ENCODE measurements around the gene GSTM2. TPM values are rescaled to one million over a fixed set of nuclear protein-coding genes. Genes with fewer than 3 reads are reported as not detected.

GSTM2 gene
- polyA plus RNA-seq, 3 donors: 195 to 277 (median 231) TPM

DNA sequence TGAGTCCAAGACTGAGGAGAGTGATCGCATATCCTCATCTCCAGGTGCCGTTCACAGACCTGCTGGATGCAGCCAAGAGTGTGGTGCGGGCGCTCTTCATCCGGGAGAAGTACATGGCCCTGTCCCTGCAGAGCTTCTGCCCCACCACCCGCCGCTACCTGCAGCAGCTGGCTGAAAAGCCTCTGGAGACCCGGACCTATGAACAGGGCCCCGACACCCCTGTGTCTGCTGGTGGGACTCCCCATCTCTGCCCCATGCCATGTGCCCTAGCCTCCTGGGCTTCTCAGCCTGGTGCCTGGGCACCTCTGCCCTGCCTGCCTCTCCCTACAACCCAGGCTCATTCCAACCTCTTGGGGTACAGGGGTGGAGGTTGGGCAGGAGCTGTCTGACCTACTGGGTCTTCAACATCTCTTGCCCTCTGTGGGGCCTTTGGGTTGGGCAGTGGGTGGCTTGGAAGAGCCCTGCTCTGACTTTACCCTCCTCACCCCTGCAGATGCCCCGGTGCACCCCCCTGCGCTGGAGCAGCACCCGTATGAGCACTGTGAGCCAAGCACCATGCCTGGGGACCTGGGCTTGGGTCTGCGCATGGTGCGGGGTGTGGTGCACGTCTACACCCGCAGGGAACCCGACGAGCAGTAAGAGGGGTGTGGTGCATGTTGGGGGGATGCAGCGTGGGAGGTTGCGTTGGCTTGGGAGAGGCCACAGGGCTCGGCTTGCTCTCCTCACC lies 41.0 kb upstream of the GSTM2 start:
- DNase-seq: no peak

DNA sequence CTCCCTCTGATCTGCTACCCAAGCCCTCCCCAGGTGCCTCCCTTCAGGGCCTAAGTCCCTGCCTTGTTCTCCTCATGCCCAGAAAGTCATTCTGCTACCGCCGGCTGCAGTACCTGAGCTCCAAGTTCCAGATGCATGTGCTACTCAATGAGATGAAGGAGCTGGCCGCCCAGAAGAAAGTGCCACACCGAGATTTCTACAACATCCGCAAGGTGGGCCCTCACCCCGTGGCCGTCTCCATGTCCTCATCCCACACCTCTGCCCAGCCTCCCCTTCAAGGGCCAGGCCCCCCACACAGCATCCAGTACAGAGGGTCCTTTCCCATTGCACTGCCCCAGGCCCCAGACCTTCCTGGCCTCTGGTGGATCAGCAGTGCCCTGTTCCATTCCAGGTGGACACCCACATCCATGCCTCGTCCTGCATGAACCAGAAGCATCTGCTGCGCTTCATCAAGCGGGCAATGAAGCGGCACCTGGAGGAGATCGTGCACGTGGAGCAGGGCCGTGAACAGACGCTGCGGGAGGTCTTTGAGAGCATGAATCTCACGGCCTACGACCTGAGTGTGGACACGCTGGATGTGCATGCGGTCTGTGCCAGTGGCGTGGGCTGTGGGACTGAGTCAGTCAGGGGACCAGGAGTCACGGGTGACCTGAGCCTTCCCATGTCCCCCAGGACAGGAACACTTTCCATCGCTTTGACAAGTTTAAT lies 40.0 kb upstream of the GSTM2 start:
- no peak for DNase-seq

DNA sequence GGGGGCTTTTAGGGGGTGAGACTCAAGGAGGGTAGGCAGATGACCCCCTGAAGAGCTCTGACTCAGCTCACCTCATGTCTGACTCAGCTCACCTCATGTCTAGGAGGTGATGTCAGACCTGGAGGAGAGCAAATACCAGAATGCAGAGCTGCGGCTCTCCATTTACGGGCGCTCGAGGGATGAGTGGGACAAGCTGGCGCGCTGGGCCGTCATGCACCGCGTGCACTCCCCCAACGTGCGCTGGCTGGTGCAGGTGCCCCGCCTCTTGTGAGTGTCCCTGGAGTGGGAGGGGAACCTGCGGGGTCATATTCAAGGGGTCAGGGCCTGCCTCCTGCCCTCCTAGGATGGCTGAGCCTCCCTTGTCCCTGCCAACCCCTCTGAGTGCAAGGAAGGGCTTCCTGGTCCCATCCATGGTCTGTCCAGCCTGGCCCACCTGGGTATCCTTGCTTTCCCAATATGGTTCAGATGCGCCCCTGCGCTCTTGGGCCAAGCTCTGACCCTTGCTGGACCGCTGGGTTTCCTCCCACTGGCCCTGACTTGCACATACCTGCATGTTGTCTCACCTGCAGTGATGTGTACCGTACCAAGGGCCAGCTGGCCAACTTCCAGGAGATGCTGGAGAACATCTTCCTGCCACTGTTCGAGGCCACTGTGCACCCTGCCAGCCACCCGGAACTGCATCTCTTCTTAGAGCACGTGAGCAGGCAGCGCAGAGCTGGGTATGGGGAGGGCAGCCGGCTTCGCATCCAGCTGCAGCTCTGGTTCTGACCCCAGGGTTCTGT lies 39.1 kb upstream of the GSTM2 start:
- DNase-seq: no peak

DNA sequence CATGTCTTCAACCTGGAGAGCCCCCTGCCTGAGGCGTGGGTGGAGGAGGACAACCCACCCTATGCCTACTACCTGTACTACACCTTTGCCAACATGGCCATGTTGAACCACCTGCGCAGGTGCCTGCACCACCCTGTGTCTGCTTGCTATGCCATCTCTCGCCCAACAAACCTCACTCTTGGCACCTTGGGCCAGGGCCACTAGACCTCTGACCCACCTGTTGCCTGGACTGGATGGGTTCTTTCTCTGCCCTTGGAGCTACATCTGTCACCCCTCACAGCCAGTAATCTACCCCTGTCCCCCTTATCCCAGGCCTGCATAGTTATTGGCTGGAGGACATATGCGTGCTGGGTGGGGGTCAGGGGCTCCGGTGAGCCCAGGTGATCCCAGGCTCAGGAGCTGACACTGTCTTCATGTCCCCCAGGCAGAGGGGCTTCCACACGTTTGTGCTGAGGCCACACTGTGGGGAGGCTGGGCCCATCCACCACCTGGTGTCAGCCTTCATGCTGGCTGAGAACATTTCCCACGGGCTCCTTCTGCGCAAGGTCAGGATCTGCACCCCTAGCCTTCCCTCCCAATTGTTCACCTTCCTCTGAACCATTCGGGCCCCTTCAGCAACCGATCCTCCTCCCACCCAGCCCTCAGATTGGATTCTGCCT lies 38.4 kb upstream of the GSTM2 start:
- DNase-seq: no peak

DNA sequence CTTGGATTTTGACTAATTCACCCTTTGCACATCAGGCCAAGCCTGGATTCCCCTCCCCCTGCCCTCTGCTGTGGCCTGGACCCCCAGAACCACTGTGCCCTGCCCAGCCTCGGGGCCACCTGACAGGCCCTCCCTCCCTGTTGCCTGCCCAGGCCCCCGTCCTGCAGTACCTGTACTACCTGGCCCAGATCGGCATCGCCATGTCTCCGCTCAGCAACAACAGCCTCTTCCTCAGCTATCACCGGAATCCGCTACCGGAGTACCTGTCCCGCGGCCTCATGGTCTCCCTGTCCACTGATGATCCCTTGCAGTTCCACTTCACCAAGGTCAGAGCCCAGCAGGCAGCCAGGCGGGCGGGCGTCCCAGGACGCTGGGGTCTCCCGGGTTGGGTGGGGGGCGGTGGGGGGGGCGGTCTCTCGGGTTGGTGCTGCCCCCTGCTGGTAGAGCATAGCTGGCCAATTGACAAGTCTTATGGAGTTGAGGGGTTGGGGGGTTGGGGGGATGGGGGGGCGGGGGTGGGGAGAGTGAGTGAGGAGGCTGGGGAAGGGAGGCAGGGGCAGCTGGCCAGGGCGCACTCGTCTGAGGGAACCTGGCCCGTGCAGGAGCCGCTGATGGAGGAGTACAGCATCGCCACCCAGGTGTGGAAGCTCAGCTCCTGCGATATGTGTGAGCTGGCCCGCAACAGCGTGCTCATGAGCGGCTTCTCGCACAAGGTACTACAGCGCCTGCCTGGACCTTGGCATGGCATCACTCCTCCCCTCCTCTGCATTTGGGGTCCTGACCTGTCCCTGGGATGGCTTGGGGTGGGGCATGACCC lies 37.6 kb upstream of the GSTM2 start:
- DNase-seq: no peak

DNA sequence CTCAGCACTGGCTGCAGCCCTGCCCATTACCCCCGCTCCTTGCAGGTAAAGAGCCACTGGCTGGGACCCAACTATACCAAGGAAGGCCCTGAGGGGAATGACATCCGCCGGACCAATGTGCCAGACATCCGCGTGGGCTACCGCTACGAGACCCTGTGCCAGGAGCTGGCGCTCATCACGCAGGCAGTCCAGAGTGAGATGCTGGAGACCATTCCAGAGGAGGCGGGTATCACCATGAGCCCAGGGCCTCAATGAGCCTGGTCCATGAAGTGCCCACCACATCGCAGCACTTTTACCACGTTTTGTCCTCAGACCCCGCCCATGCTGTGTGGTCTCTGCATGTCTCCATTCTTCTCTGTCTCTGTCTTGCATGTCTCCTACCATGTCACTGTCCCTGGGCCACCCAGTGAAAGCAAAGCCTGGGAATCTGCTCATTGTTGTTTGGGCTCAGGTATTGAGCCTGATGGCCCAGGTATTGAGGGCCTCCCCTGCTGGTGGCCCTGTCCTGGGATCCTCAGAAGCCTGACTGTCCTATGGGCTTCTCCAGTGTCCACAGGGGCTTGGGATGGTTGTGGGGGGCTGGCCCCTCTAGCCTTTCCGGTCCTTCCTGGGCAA lies 36.9 kb upstream of the GSTM2 start:
- DNase-seq: no peak

DNA sequence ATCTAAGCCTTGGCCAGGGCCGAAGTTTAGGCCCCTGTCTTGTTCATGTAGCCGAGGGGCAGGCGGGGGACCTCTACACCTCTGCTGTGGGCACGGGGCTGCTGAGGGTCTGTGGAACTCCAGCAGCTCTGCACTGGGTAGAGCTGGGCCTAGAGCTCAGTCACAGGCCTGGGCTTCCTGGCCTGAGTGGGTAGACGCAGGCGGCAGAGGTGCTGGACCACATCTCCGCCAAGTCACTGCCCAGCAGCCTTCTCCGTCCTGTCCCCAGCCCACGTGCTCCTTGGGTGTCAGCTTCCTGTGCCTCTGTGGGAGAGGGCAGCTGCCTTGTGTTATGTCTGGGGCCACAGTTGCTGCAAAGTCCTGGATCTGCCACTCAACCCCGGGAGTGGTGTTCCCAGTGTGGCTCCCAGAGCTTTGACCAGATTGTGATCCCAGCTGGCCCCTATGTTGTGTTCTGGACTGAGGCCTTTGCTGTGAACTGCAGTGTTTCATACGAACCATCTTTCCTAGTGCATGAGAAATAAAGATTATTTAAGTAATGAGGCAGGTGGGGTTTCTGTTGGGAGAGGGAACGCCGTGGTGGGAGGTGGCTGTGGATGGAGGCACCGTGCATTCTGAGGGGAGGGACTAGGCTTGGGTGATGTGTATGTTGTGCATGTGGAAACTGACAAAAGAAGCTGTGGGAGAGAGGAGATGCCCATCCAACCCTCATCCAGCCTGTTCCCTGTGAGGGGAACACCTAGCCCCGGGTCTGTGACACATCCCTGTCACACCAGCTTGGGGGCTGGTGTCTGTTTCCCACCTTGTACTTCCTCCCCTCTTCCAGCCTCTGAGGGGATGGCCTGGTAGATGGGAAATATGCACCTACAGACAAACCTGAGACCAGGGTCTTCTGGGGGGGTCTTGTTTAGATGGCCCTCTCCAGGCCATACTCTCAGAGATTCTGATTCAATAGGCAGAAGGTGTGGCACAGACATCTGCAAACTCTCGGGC lies 36.0 kb upstream of the GSTM2 start:
- no peak for DNase-seq

DNA sequence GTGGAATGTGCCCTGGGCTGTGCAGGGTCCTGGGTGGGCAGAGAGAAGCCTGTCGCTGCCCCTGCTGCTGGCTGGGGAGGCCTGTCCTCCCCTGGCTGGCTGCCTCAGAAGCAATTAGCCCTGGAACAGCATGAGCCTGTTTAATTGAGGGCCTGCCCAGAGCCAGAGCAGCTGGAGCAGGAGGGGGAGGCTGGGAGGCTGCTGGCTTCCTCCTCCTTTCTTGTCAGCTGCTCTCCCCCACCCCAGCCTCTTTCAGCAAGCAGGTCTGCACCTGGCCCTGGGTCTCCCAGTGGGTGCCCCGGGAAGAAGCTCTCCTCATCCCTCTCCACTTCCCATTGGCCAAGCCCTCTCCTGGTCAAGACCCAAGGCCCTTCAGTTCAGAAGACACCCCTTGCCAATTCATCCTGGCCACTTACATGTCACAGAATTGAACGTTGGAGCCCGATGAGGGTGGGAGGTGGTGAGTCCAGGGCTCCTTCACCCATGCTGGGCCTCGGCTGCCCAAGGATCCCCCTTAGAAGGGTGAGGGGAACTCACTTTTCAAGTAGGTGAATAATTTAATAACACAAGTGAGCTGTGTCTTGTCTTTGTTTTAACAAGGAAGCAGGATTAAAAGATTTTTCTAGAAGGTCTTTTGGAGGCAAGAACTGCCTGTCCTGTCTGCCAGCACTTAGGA lies 35.0 kb upstream of the GSTM2 start:
- no peak for DNase-seq

DNA sequence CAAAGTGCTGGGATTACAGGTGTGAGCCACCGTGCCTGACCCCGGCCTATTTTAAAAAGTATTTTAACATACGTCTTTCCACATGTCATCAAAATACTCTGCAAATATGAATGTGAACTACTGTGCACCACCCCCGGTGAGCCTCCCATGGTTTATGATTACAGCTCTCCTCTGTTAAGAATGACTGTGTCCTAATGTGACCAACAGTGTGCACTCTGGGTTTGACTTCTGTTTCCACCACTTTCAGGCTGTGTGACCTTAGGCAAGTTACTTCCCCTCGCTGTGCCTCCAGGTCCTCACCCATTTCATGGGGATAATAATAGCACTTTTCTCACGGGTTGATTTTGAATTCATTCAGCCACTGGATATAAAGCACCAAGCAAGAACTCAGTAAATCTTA lies 33.6 kb upstream of the GSTM2 start:
- no peak for DNase-seq

DNA sequence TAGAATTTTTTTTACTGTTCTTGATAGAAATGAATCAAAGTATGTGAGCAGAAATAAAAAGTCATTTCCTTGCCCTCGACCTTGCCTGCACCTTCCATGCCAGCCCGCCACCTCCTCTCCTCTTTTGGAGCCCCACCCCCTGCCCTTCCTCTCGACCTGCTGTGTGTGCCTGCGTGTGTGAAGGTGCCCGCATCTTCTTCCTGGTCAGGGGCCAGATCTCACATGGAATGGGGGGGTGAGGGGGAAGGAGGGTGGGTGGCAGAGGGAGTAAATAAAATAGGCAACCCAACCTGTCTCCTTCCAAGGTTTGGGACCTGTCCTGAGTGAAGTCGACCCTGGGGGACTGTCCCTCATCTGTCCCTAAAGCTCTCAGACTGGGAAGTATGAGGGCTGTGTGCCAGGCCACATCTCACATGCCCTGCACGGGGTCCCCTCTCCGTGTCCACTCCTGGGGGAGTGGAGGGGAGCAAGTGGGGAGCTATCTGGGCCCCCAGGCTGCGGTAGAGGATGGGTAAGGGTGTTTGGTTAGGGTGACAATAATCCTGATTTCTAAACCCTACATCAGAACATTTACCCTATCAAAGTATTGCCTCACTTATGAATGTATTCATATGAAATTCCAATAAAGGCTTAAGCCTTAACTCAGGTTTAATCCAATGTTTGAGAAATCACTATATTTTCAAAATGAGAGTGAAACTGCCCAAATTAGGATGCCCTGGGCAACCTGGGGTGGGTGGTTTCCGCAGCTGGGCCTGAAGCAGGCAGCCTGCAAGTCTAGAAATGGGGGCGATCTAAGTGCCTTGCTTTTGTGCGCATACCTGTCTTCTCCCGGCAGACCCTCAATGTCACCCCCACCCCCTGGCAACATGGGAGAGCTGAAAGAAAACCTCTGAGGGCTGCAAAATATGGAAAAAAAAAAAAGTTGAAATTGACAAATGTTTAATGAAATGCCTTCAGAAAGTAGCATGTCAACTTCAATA lies 32.8 kb upstream of the GSTM2 start:
- no peak for DNase-seq

DNA sequence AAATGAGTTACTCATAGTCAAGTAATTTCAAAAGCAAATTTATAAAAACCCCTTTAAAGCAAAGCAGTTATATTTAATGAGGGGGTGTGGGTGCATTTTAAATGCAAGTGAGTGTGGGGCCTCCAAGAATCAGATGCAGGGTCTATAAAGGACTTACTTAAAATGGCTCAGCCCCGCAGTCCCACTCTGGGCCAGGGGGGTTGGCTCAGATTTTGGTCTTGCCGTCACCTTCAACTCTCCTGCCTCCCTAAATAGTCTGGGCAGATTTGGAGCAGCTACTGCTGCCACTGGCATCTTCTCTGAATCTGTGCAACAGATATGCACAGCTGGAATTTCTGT lies 32.0 kb upstream of the GSTM2 start:
- DNase-seq: no peak

DNA sequence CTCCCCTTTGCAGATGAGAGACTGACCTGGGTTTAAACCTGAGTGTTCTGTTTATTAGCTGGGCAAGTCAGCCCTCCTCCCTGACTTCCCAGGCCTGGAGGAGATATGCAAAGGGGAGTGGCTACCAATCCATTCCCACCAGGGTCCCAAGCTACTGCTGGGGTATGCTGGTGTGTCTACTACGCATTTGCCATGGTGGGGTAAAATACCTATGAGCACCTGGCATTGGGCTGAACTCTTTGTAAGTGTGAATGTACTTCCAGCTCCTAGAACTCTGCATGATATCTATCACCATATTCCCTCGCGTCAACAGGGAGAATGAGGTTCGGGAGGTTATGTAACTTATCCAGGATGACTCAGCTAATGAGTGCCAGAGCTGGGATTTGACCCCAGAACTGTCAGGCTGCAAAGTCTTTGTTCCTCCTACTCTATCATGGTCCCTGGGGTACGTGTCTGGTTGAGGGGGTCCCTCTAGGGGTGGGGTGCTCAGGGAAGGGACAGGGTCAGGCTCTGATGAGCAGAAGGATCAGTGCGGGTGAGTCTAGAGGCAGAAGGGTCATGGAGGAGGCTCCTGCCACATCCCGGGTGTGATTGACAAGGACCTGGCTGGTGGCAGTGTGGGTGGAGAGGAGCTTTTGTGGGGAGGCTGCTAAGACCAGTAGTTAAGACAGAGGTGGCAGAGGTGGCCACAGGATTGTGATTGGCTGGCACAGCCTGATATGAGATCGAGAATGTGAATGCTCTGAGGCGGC lies 31.5 kb upstream of the GSTM2 start:
- no peak for DNase-seq

- no peak for DNase-seq
These were observed 30.4 kb upstream of the GSTM2 start for GRCh38 chr1:109637446-109637845.

DNA sequence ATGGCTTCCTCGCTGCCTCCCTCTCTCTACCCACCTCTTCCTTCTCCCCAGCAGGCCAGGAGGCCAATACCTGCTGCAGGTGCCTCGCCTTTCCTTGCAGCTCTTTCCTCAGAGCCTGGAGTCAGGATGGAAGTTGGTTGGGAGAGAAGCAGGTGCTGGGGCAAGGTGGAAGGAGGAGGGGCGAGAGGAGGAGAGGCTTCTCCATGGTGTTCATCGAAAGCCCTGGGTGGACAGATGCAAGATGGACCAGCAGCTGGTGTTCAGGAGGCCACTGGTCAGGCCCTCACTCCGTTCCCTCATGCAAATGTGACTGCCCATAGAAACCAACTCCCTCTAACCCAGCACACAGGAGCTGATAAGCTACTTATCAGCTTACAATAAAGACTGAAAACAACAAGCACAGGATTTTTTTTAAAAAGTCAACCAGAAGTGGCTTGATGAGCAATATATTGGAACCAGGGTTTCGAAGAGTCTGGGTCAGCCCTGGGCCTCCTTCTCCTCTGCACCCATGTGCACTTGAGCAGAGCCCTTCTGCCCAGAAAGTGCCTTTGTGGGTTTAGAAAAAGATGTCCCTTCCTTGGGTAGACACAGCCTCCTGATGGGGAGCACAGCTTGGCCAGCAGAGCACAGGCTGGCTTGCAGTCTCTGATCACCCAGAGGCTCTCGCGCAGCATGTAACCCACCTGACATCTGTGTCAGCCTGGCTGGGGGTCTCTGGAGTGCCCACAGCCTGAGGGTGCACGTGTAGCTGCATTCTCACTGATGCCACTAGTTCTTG lies 28.6 kb upstream of the GSTM2 start:
- DNase-seq: no peak

- no peak for DNase-seq
These were observed 28.0 kb upstream of the GSTM2 start for GRCh38 chr1:109639841-109640184.

- no peak for DNase-seq
These were observed 27.5 kb upstream of the GSTM2 start for GRCh38 chr1:109640285-109640865.
